GM21723 (cell line): Measurements from ENCODE around the gene SDR42E1.

ENCODE experiments used
- ATAC-seq: cut with Tn5 transposase; IDR thresholded peaks from one replicate; pipeline ENCODE4 v1.9.1; 2021; ENCODE audit warnings: mild to moderate bottlenecking, moderate library complexity; ENCODE audit not compliant: unreplicated experiment

SDR42E1 gene, protein sequence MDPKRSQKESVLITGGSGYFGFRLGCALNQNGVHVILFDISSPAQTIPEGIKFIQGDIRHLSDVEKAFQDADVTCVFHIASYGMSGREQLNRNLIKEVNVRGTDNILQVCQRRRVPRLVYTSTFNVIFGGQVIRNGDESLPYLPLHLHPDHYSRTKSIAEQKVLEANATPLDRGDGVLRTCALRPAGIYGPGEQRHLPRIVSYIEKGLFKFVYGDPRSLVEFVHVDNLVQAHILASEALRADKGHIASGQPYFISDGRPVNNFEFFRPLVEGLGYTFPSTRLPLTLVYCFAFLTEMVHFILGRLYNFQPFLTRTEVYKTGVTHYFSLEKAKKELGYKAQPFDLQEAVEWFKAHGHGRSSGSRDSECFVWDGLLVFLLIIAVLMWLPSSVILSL

DNA sequence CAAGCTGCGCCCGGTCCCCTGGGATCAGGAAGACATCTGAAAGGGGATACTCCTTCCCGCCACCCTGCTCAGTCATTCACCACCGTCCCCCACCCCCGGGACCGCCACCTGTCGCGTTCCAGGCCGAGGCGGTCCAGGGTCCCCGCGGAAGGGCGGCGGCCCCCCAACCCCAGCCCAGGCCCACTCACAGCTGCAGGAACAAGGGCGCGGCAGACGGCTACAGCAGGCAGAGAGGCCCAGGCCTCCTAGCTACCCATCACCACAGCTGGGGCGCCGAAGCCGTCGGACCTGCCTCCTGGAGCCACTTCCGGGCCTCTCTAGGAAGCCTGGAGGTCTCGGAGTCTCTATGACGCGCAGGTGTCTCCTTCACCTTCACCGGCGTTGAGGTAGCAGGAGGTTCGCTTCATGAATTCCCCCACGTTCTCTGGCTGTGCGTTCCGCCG lies at the start of gene SDR42E1:
SDR42E1 (minus strand) TSS at position 272 of the 443 bp plus-strand sequence. CDS start 10,612 bp downstream, outside the sequence.
- peak; percentile 94 for ATAC-seq

- no peak for ATAC-seq
Observed at GRCh38 chr16:82059983-82060421, 48.7 kb upstream of the SDR42E1 start.

- ATAC-seq = no peak
Observed at GRCh38 chr16:82059161-82059982, 48.1 kb upstream of the SDR42E1 start.

DNA sequence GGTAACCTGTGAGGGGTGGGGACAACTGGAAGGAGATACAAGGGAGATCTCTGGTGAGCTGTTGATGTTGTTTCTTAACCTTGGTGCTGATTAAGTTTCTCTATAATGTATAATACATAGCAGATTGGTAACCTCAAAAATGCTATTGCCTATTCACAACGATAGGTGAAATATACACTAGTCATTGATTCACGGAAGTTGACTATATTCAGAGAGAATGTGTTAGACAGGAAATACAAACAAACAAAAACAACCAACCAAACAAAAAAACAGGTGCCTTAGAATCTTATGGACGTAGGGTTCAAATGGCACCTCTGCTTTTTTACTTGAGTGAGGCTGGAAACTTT lies 45.3 kb upstream of the SDR42E1 start:
- no peak for ATAC-seq

GRCh38 chr16:82055728-82056549 lies 44.7 kb upstream of the SDR42E1 start:
- ATAC-seq = no peak

DNA sequence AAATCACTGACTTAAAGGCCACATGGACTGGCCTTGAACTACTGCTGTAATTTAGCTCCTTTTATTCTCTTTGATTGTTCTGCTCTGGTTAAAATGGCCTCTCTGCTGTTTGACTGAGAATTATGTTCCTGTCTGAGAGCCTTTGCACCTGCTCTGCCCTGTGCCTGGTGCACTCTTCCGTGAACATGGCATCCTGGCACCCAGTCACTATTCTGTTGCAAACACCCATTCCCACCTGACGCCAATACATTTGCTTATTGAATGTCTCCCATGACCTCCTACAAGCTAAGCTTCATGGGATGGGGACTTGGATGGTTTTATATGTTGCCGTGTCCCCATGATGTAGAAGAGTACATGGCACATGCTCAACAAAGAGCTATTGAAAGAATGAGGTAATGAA lies 43.8 kb upstream of the SDR42E1 start:
- ATAC-seq = no peak

DNA sequence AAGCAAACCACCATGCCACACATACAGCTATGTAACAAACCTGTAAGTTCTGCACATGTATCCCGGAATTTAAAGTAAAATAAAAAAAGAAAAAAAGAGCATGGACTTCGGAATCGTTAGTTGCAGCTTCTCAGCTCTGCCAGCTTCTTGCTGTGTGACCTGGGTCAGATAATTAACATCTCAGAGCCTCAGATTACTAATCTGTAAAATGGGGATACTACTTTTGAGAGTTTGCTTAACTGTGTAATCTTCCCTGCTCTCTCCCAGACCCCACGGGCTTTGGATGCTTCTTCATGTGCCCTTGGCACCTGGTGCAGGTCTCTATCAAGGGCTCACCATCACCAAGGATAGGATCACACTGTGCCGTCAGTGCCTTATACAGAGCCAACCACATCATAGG lies 40.4 kb upstream of the SDR42E1 start:
- ATAC-seq = no peak

DNA sequence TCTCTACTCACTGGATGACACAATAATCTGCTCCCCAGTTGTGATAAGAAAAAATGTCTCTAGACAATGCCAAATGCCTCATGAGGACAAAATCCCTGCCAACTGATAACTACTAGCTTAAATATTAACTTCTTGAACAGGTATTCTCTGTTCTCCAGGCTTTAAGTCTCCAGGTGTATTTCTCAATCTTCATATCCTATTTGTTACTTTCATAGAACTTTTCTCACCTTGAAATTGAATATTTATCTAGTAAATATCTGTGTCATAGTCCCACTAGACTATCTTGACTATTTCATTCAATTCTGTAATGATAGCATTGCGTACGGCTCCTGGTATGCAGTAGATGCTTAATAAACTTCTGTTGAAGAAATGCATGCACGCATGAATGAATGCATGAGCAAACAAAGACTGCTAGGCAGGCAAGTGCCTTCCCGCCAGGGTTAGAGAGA lies 39.7 kb upstream of the SDR42E1 start:
- ATAC-seq = no peak

GRCh38 chr16:82050506-82050905 lies 39.2 kb upstream of the SDR42E1 start:
- no peak for ATAC-seq

DNA sequence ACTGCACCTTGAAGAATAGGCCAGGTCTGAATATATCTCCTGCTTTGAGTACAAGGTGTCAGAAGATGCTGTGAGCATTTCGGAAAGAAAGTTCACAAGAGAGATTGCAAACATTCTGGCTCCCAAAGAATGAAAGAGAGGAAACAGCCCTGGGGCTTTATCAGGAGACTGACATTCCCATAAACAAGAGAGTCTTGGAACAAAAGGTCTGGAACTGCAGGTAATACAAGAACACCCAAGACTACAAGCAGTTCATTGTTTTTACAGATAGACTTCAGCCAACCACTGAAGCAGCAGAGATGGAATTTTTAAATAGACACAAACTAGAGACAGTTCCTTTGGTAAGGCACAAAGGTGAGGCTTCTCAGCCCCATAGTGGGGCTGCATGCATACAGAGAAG lies 38.2 kb upstream of the SDR42E1 start:
- ATAC-seq = no peak

- ATAC-seq = no peak
Observed at GRCh38 chr16:82047787-82048186, 36.5 kb upstream of the SDR42E1 start.

DNA sequence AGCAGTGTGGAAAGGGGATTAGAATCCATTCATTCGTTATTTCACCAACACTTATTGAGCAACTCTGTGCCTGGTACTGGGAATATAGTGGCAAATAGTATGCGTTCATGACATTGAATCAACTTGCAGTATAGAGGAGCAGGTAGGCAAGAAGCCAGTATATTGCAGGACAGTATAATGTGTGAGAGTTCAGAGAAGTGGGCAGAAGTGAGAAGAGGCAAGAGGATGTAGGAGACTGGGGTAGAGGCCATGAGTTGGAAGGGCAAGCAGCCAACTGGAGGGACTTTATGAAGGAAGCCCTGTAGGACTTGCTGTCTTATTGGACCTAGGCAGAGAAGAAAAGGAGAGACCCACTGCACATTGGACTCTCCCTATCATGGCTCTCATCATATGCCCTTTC lies 36.1 kb upstream of the SDR42E1 start:
- ATAC-seq = no peak

- ATAC-seq = no peak
Observed at GRCh38 chr16:82046941-82047340, 35.7 kb upstream of the SDR42E1 start.

GRCh38 chr16:82046541-82046940 lies 35.3 kb upstream of the SDR42E1 start:
- no peak for ATAC-seq

DNA sequence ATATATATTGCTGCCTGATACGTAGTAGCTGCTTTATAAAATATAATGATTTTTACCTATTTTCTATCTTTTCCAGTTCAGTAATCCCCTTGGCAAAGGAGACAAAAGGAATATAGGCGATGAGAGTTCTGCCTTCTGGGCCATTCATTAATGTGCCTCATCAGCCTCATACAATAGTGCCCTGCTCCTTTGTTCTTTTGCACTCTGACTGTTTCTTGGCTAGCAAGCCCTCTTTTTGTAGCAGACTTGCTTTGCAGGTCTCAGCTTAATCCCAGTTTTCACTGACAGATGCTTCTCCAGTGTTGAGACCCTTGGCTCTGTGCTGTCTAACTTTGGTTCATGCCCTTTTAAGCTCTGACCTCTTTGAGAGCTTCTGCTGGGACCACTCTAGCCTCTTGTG lies 34.2 kb upstream of the SDR42E1 start:
- no peak for ATAC-seq

- ATAC-seq = no peak
Observed at GRCh38 chr16:82044585-82044911, 33.3 kb upstream of the SDR42E1 start.

DNA sequence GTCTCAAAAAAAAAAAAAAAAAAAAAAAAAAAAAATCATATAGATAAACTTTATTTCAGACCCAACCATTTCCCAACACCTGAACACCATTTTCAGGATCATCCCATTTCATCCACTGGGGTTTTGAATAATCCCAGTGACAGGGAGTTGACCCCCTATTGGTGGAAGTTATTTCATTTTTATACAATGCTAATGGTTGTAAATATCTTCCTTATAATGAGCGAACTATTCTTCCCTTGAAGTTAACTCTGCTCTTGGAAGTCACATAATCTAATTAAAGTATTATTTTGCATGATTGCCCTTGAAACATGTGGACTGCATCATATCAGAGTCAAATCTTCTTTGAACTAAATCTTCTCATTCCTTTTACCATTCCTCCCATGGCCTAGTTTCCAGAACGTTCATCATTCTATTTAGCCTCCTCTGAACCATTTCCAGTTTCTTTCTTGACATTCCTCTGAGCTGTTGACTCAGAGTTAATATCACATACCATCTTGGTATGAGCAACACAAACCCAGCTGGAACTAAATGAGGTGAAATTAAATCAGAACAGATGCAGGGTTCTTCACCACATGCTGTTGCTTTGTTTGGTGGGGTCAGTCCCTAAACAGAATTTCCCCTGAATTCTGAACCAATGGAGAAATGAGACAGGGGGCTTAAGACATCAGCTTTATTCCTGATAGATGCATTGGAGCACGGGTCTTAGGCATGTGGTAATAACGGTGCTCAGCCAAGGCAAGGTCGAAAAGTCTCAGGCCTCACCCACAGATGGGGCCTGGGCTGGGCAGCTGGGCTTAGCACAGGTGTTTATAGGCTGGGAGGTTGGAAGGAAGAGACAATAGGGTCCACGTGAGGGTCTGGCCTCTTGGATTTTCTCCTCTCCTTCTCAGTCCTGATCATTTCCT lies 32.7 kb upstream of the SDR42E1 start:
- no peak for ATAC-seq

GRCh38 chr16:82042846-82043245 lies 31.6 kb upstream of the SDR42E1 start:
- ATAC-seq = no peak

DNA sequence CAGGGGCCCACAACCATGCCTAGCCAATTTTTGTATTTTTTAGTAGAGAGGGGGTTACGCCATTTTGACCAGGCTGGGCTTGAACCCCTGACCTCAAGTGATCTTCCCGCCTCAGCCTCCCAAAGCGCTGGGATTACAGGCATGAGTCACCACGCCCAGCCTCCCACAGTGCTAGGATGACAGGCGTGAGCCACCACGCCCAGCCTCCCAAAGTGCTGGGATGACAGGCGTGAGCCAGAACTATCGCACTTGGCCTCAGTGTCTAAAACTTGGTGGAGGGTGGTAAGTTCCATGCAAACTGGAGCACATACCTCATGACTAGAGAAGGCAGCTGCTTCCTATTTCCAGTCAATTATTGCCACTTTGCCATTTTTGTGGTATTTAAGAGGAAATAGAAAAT lies 30.9 kb upstream of the SDR42E1 start:
- no peak for ATAC-seq

GRCh38 chr16:82041542-82041941 lies 30.3 kb upstream of the SDR42E1 start:
- no peak for ATAC-seq
